D721Med (cell line): ENCODE data around the gene PCNX3.

Source experiments
- DNase-seq: peaks from one replicate; pipeline ENCODE4 v3.0.0; 2011; ENCODE audit warnings: low spot score; ENCODE audit not compliant: insufficient read length
- FAIRE-seq: peaks from 2 replicates; lab custom pipeline; 2011; peaks lifted over from hg19 to GRCh38; lab: Jason Lieb, UNC
- TF ChIP-seq, protein P1 (sequence below): IDR thresholded peaks from 2 replicates; pipeline ENCODE4 v1.5.1; 2012; ENCODE audit warnings: mild to moderate bottlenecking, control low read depth; ENCODE audit not compliant: insufficient read depth; ENCODE audit errors: missing control alignments

The PCNX3 gene

DNA sequence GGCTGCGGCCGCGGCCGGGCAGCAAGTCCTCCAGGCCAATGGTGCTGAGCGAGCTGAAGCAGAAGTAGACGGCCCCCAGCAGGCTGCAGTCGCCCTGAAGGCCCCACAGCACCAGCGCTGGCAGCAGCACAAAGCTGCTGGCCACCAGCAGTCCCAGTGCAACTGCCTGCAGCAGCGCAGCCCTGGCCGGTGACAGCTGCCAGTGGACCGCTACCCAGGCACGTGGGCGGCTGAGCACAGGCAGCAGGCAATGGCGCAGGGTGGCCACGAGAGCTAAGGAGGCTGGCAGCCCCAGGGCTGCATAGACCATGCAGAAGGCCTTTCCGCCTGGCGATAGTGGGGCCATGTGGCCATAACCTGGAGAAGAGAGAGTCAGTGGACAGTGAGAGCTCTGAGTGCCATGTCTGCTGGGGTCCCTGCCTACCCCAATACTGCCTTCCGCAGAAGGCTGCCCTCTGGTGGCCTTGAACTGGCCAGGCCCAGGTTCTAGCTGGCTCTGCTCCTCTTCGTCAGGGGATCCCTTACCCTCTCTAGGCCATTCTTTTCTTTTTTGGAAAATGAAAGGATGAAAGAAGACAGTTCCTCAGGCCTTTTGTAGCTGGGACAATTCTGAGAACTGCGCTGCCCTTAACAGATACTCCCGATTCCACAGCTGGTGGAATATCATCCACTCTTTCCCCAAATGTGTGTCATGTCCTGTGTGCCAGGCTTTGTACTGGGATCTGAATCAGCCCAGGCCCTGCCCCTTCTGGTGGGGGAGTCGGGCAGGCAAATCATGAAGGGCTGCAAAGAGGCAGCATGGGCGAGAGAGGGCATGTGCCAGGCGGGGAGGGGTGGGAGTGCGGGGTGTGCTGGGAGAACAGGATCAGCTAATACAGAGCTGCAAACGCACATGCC, 21.8 kb upstream of the PCNX3 start:
- TF ChIP-seq, protein P1, sequence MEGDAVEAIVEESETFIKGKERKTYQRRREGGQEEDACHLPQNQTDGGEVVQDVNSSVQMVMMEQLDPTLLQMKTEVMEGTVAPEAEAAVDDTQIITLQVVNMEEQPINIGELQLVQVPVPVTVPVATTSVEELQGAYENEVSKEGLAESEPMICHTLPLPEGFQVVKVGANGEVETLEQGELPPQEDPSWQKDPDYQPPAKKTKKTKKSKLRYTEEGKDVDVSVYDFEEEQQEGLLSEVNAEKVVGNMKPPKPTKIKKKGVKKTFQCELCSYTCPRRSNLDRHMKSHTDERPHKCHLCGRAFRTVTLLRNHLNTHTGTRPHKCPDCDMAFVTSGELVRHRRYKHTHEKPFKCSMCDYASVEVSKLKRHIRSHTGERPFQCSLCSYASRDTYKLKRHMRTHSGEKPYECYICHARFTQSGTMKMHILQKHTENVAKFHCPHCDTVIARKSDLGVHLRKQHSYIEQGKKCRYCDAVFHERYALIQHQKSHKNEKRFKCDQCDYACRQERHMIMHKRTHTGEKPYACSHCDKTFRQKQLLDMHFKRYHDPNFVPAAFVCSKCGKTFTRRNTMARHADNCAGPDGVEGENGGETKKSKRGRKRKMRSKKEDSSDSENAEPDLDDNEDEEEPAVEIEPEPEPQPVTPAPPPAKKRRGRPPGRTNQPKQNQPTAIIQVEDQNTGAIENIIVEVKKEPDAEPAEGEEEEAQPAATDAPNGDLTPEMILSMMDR = peak; percentile 62
- no peak for FAIRE-seq
- DNase-seq = peak; percentile 64

DNA sequence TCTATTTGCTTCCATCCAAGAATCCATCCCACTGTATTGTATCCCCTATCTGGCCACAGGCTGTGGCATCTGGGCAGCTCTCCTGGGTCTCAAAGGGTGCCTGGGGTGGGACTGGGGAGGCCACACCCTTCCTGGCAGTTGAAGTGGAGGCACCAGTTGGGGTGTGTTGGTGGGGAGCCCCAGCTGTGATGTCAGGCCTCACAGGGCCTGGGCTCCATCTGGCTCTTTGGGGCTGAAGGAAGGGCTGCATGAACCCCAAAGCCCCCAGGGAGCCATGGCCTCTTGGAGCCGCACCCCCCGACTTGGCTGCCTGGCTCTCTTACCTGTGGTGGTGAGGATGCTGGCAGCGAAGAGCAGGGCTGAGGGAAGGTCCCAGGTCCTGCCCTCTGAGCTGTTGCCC, 20.4 kb upstream of the PCNX3 start:
- TF ChIP-seq, protein P1 = no peak
- DNase-seq (no peak), FAIRE-seq (no peak)

DNA sequence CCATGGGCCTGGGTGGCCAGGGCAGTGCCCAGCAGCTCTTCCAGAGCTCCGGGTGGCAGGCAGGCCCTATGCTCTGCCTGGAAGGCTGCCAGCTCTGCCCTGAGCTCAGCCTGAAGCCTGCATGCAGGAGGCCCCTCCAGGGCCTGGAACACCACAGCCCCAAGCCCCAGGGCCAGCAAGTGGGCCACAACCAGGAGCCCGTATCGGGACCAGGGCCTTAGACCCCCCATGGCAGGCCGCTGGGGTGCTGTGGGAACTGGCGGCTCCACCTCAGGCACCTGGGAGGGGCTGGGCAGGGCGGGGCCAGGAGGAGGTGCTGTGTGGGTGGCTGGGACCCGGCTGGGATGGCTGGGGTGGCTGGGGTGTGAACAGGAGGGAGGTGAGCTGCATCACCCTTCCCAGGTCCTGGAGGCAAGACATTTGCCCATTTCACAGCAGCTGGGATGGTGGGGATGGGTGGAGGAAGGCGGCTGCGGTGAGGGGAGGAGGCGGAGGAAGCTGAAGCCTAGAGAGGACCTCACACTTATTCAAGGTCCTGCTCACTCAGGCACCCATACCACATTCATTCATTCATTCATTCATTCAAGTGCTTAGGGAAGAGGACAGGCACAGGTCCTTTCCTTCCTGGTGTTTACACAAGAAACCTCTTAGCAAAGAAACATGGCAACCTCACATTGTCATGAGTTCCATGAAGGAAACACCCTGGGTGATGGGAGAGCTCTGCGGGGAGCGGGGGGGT, 19.9 kb upstream of the PCNX3 start, which contains the start of gene KCNK7:
Gene KCNK7 (minus strand): TSS at position 258 of the 739 bp plus-strand sequence. CDS start 28 bp downstream, at position 230.
- no peak for DNase-seq

DNA sequence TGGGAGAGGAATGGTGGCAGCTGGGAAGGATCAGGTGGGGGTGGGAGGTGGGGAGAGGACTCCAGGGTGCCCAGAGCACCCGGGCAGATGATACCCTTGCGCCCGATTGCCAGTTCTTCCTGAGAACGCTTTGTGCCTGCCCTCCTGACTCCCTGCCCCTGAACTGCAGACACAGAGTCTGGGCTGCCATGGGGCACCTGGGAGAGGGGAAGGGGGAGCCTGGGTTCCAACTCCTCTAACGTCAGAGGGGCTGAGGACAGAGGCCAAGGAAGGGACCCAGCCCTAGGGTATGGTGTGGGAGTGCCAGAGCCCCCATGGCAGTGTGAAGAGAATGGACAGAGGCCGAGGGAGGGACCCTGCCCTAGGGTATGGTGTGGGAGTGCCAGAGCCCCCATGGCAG, 19.1 kb upstream of the PCNX3 start:
- TF ChIP-seq, protein P1 = no peak
- no peak for DNase-seq
- no peak for FAIRE-seq

More for the DNA sequence above, 19.9 kb upstream of the PCNX3 start, which contains the start of gene KCNK7:
- TF ChIP-seq, protein P1 = no peak
- no peak for FAIRE-seq

DNA sequence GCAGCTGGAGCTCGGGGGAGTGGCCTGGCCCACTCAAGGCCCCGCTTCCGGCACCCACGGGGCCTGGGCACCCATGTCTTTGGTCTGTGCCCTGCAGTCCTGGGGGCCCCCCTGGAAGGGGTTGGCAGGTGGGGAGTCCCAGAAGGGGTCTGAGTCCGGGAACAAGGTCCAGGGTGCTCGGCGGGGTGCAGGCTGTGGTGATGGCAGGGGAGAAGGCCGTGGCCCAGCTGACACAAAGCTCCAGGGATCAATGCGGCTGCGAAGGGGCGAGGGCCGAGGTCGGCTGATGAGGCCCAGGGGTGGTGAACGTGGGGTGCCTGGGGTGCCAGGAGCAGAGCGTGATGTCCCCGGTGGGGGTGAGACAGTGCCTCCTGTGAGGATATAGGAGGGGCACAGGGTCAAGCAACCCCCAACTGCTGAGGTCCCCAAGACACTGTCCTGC, 17.3 kb upstream of the PCNX3 start:
- no peak for DNase-seq
- FAIRE-seq = no peak
- TF ChIP-seq, protein P1 = no peak

DNA sequence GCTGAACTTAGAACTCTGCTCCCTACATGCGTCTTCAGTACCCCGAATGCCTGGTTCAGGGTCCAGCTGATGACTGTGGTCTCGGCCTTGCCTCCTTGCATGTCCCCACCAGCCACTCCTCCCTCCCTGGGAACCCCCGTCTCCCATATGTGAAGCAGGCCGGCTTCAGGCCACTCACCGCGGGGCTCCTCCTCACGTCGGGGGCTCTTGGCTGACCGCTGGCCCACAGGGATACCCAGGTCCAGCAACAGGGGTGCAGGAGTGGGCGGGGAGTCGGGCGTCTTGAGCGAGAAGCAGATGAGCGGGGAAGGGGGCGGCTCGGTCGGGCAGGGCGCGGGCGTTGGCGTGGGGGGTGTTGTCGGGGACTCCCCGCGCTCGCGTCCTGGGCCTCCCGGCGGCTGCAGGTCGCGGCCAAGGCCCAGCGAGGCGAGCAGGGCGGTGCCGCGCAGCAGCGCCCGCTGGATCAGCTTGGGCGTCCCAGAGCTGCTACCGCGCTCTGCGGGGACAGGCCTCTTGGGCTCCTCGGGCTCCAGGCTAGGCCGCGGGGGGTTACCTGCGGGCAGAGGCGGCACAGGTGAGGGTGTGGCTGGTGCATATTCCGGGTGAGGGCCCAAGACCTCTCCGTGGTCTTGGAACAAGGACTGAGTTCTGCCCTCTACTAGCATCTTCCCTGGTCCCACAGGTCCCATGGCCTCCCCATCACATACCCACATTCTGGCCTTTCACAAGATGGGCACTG, 16.2 kb upstream of the PCNX3 start:
- TF ChIP-seq, protein P1 = no peak
- FAIRE-seq (no peak), DNase-seq (no peak)
